Spleen (tissue), 11 donors: ENCODE results near the gene HOXD10. TPM values are rescaled to one million over a fixed set of nuclear protein-coding genes. Genes with fewer than 3 reads are reported as not detected.

Source experiments
- DNase-seq: peaks from one replicate; pipeline ENCODE4 v3.0.0-alpha.2; 2020
- H3K27ac ChIP-seq, 8 donors: fragments of 200-600 bp; sonication (generic) in 7 of 8; 1 replicate in 4 of 8; 2 replicates in 4 of 8; pipeline versions ENCODE4 v1.5.0 to v1.8.0; 2016 to 2021; ENCODE audit warnings: inconsistent platforms in 4 of 8, mild to moderate bottlenecking in 4 of 8, moderate library complexity in 1 of 8
- H3K27me3 ChIP-seq, 7 donors: fragments of 200-600 bp; sonication (generic) in 6 of 7; replicated peaks in 1 of 7; 1 replicate in 4 of 7; 2 replicates in 3 of 7; pipeline versions ENCODE4 v1.5.0 to v1.8.0; 2016 to 2021; ENCODE audit warnings: inconsistent platforms in 3 of 7, mild to moderate bottlenecking in 1 of 7
- H3K36me3 ChIP-seq, 6 donors: fragments of 200-600 bp; sonication (generic) in 5 of 6; 1 replicate in 4 of 6; 2 replicates in 2 of 6; pipeline versions ENCODE4 v1.5.0 to v1.8.0; 2016 to 2021; ENCODE audit warnings: inconsistent platforms in 2 of 6
- H3K4me1 ChIP-seq, 6 donors: fragments of 200-600 bp; sonication (generic) in 5 of 6; 1 replicate in 3 of 6; 2 replicates in 3 of 6; pipeline versions ENCODE4 v1.5.0 to v1.8.0; 2016 to 2021; ENCODE audit warnings: inconsistent platforms in 3 of 6
- H3K4me3 ChIP-seq, 8 donors: fragments of 200-600 bp; sonication (generic) in 7 of 8; 1 replicate in 4 of 8; 2 replicates in 4 of 8; pipeline versions ENCODE4 v1.5.0 to v1.8.0; 2016 to 2021; ENCODE audit warnings: inconsistent platforms in 4 of 8, mild to moderate bottlenecking in 4 of 8, moderate library complexity in 2 of 8
- H3K9me3 ChIP-seq, 8 donors: fragments of 200-600 bp; sonication (generic) in 7 of 8; 1 replicate in 4 of 8; 2 replicates in 4 of 8; pipeline versions ENCODE4 v1.5.0 to v1.8.0; 2016 to 2021; ENCODE audit warnings: inconsistent platforms in 4 of 8
- CTCF ChIP-seq, 11 experiments: fragments of 200-600 bp in 7 of 11; fragments of 450-650 bp in 4 of 11; sonication (generic) in 4 of 11; IDR thresholded peaks in 8 of 11; conservative IDR thresholded peaks in 3 of 11; 1 replicate in 7 of 11; 2 replicates in 4 of 11; pipeline versions ENCODE4 v1.4.0 to v1.8.0; 2016 to 2021; ENCODE audit warnings: antibody characterized with exemption in 11 of 11, inconsistent platforms in 4 of 11, mild to moderate bottlenecking in 1 of 11
- POLR2A ChIP-seq, 3 donors: fragments of 450-650 bp; IDR thresholded peaks; one replicate each; pipeline ENCODE4 v1.5.1; 2017; ENCODE audit warnings: antibody characterized with exemption in 3 of 3, mild to moderate bottlenecking in 1 of 3
- POLR2AphosphoS5 ChIP-seq, 3 donors: sonication (generic); formaldehyde crosslinking; IDR thresholded peaks; one replicate each; pipeline ENCODE4 v1.5.1; 2017; ENCODE audit warnings: antibody characterized with exemption in 3 of 3
- WGBS, 5 donors: extraction: QIAGEN DNeasy Blood & Tissue Kit in 3 of 5; methylation state at CpG; one replicate each; pipeline versions ENCODE4 v1.1.5 to v1.1.7; 2013 to 2018; 5-methylcytosine and 5-hydroxymethylcytosine counted together
- intact Hi-C: fragments of 100-400 bp; cut with DNase I; formaldehyde crosslinking; loops from one replicate; pipeline ENCODE4 v1.15.0; 2023; ENCODE audit warnings: low total_unique reads
- polyA plus RNA-seq, 3 donors: library from polyadenylated mRNA; stranded (reverse); fragments of 200-250 nt; gene quantifications; one replicate each; pipeline ENCODE4 v1.2.1, GENCODE V29; 2013
- total RNA-seq, 7 donors: library from RNA; depleted of rRNA in 3 of 7; stranded (reverse); fragments of >200 nt in 3 of 7; fragmentation: NEBNext Ultra II Directional in 4 of 7; extraction: Animal tissue kit (Norgen Biotek cat#: 25700) in 4 of 7; gene quantifications; one replicate each; pipeline versions ENCODE4 v1.1.0 to v1.2.1, GENCODE V29; 2016 to 2021
- donor health status: healthy with polysubstance abuse.
- donor health status: DM: no; HTN: no; CAD: no; lungs with moderate emphysema.
- donor health status: DM: no; HTN: no; CAD: no.
- donor health status: Bipolar disorder and iron deficiency.
- donor health status: healthy.
- donor health status: DM: no; HTN: no; CAD: no.
- donor health status: DM: yes; HTN: yes; CAD: no.

The HOXD10 gene
- total and polyA plus RNA-seq, 10 donors = 0.06 TPM; not detected in 9

GRCh38 chr2:176114930-176115625, 1.5 kb upstream of the HOXD10 start:
- no peak for TF ChIP-seq CTCF (IDR thresholded peaks at IDR 0.05 in 8 of 11, conservative IDR thresholded peaks at IDR 0.05 in 3 of 11)
- TF ChIP-seq POLR2A (IDR thresholded peaks at IDR 0.05) = no peak
- no peak for TF ChIP-seq POLR2AphosphoS5 (IDR thresholded peaks at IDR 0.05)
- H3K4me1 ChIP-seq = peaks cover 0 to 28% (median 11%) of the 10 kb centered on the region in 6 donors
- 17 to 31% (median 20%) methylated on average over 11 to 16 of the region's 16 CpGs for WGBS, 5 donors
- no peak overlapping the region for H3K4me3 ChIP-seq
- peaks cover 18 to 100% (median 100%) of the 10 kb centered on the region in 7 donors for H3K27me3 ChIP-seq
- H3K9me3 ChIP-seq = peaks cover 0 to 11% (median 0%) of the 10 kb centered on the region in 8 donors
- intact Hi-C loops = loop anchor here (10.0 kb wide), 1 partner anchor 700 kb away; no protein-coding TSS in a partner anchor
- no peak for DNase-seq
- no peaks in the 10 kb centered on the region for H3K36me3 ChIP-seq
- H3K27ac ChIP-seq = no peak overlapping the region

- no peak overlapping the region for H3K27ac ChIP-seq
- WGBS, 5 donors = 20 to 37% (median 22%) methylated on average over 27 to 40 of the region's 40 CpGs
- peaks cover 8 to 100% (median 100%) of the 10 kb centered on the region in 7 donors for H3K27me3 ChIP-seq
- TF ChIP-seq CTCF (IDR thresholded peaks at IDR 0.05 in 8 of 11, conservative IDR thresholded peaks at IDR 0.05 in 3 of 11) (no peak), POLR2A (IDR thresholded peaks at IDR 0.05) (no peak)
- H3K4me1 ChIP-seq = peaks cover 0 to 31% (median 13%) of the 10 kb centered on the region in 6 donors
- peaks cover 0 to 11% (median 0%) of the 10 kb centered on the region in 8 donors for H3K9me3 ChIP-seq
- DNase-seq = no peak
- no peaks in the 10 kb centered on the region for H3K36me3 ChIP-seq
- H3K4me3 ChIP-seq = no peak overlapping the region
- intact Hi-C loops = loop anchor here (10.0 kb wide), 1 partner anchor 698 kb away; no protein-coding TSS in a partner anchor
These were observed 714 bp downstream of the HOXD10 start for GRCh38 chr2:176117162-176117822.

GRCh38 chr2:176117823-176118371, 1.3 kb downstream of the HOXD10 start:
- WGBS, 5 donors = 10 to 17% (median 14%) methylated on average over 11 of the region's 11 CpGs
- peaks cover 0 to 37% (median 19%) of the 10 kb centered on the region in 6 donors for H3K4me1 ChIP-seq
- TF ChIP-seq POLR2A (IDR thresholded peaks at IDR 0.05) = no peak
- no peak for TF ChIP-seq POLR2AphosphoS5 (IDR thresholded peaks at IDR 0.05)
- no peak for TF ChIP-seq CTCF (IDR thresholded peaks at IDR 0.05 in 8 of 11, conservative IDR thresholded peaks at IDR 0.05 in 3 of 11)
- peaks cover 6 to 100% (median 100%) of the 10 kb centered on the region in 7 donors for H3K27me3 ChIP-seq
- no peak overlapping the region for H3K4me3 ChIP-seq
- H3K9me3 ChIP-seq = peaks cover 0 to 11% (median 0%) of the 10 kb centered on the region in 8 donors
- DNase-seq = no peak
- intact Hi-C loops = loop anchor here (10.0 kb wide), 1 partner anchor 697 kb away; no protein-coding TSS in a partner anchor
- no peaks in the 10 kb centered on the region for H3K36me3 ChIP-seq
- no peak overlapping the region for H3K27ac ChIP-seq
